Dedifferentiated amniotic fluid mesenchymal stem cell (primary cell): ENCODE data around the gene SMNDC1.
"Not testable (repeated sequence)": the region's sequence is repeated elsewhere in the genome, so short reads cannot be mapped to it uniquely, and the experiment has no call there.

Experiments used
- DNase-seq: peaks from one replicate; pipeline ENCODE4 v3.0.0-alpha.2; 2016; ENCODE audit errors: extremely low spot score

SMNDC1 gene

DNA sequence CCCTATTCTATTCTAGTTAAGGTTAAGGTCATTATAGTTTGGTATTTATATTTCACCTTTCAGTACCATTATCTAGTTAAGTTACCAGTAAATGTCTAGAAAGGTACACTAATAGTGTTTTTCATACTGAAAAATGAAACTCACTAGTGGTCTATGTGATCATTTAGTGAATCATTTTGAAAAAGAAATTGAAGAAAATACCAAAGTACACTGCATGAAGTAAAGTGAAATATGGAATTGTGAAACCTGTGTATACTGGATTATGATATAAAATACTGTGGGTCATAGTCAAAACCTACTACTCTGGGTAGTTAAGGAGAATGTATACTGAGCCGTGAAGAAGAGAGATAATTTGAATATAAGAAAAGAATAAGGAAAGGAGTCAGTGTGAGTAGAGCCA lies 53.3 kb downstream of the SMNDC1 start:
- not testable (repeated sequence) for DNase-seq

- not testable (repeated sequence) for DNase-seq
Measured at GRCh38 chr10:110249489-110249888, 55.2 kb downstream of the SMNDC1 start.

DNA sequence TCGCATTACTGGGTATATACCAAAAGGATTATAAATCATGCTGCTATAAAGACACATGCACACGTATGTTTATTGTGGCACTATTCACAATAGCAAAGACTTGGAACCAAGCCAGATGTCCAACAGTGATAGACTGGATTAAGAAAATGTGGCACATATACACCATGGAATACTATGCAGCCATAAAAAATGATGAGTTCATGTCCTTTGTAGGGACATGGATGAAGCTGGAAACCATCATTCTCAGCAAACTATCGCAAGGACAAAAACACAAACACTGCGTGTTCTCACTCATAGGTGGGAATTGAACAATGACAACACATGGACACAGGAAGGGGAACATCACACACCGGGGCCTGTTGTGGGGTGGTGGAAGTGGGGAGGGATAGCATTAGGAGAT lies 56.9 kb downstream of the SMNDC1 start:
- not testable (repeated sequence) for DNase-seq

DNA sequence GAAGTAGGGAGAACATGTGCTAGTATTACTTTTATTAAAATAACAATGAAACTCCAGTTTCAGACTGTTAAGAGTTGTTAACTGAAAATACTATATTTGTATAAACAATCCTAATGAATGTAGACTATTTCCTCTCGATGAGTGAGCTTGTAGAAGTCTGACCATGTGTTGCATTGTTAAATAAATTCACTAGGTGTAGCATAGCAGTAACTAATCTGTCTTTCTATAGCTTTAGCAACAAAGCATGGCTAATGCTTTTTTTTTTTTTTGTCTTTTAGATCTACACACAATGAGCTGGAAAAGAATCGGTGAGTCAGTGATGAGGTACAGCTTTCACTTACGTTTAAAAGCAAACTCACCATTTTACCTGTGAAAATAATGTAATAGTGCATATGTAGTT lies 60.2 kb downstream of the SMNDC1 start:
- no peak for DNase-seq

- no peak for DNase-seq
Measured at GRCh38 chr10:110242511-110242910, 62.2 kb downstream of the SMNDC1 start.

DNA sequence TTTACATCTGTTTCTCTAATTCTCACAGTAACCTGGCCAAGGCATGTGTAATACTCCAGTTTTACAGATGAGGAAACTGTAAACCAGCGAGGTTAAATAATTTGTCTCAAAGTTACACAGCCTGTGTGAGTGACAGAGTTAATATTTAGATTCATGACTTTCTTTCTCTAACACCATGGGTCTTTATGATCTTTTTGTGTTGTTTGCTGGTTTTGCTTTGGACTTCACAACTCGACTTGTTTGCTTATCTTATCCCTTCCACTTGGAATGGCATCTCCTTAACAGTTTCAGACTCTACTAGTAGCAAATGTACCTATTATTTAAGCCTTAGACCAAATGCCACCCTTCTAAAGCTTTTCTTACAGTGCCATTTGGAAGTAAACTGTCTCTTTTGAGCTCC lies 62.9 kb downstream of the SMNDC1 start:
- DNase-seq = no peak

- no peak for DNase-seq
Measured at GRCh38 chr10:110241407-110241806, 63.3 kb downstream of the SMNDC1 start.
